Body of pancreas (tissue), 4 donors: ENCODE data around the gene ARHGEF17. TPM values are rescaled to one million over a fixed set of nuclear protein-coding genes. Genes with fewer than 3 reads are reported as not detected.

Experiments used
- ATAC-seq: fragments of 150-250 bp; one replicate; pipeline ENCODE4 v1.9.1; 2016
- DNase-seq, 4 donors: peaks; one replicate each; pipeline ENCODE4 v3.0.0-alpha.2; 2019
- H3K27ac ChIP-seq, 4 donors: fragments of 200-600 bp; sonication (generic); 1 replicate in 3 of 4; 2 replicates in 1 of 4; pipeline versions ENCODE4 v1.5.1 to v1.6.1; 2016 to 2019; ENCODE audit warnings: mild to moderate bottlenecking in 1 of 4, mixed read lengths in 1 of 4, moderate library complexity in 1 of 4
- H3K27me3 ChIP-seq, 2 donors: fragments of 200-600 bp; sonication (generic); one replicate each; pipeline ENCODE4 v1.6.0; 2016; ENCODE audit warnings: mild to moderate bottlenecking in 1 of 2
- H3K36me3 ChIP-seq, 2 donors: fragments of 200-600 bp; sonication (generic); replicated peaks in 1 of 2; 2 replicates each; pipeline ENCODE4 v1.5.1; 2016; ENCODE audit warnings: low read depth in 2 of 2; ENCODE audit not compliant: insufficient read depth in 1 of 2
- H3K4me1 ChIP-seq: fragments of 200-600 bp; sonication (generic); one replicate; pipeline ENCODE4 v1.6.0; 2016
- H3K4me3 ChIP-seq, 2 donors: fragments of 200-600 bp; sonication (generic); 1 replicate in 1 of 2; 2 replicates in 1 of 2; pipeline ENCODE4 v1.5.1; 2016 to 2019
- H3K9me3 ChIP-seq, 3 donors: fragments of 200-600 bp; sonication (generic); 1 replicate in 2 of 3; 2 replicates in 1 of 3; pipeline ENCODE4 v1.5.1; 2016
- POLR2A ChIP-seq, 3 donors: fragments of 450-650 bp; IDR thresholded peaks; one replicate each; pipeline ENCODE4 v1.6.1; 2016; ENCODE audit warnings: antibody characterized with exemption in 3 of 3, mild to moderate bottlenecking in 2 of 3
- WGBS, 2 donors: methylation state at CpG; one replicate each; pipeline ENCODE4 v1.1.5; 2017; 5-methylcytosine and 5-hydroxymethylcytosine counted together
- intact Hi-C: fragments of 100-400 bp; cut with DNase I; formaldehyde crosslinking; loops from one replicate; pipeline ENCODE4 v1.15.1; 2023
- total RNA-seq, 2 donors: library from RNA; depleted of rRNA; stranded (reverse); fragments of >200 nt; gene quantifications; one replicate each; pipeline ENCODE4 v1.1.0, GENCODE V29; 2016
- TF ChIP-seq, protein P1 (sequence below), 7 experiments: fragments of 450-650 bp in 4 of 7; fragments of 200-600 bp in 3 of 7; sonication (generic) in 3 of 7; IDR thresholded peaks; one replicate each; pipeline ENCODE4 v1.5.1; 2016 to 2019; ENCODE audit warnings: antibody characterized with exemption in 7 of 7

The ARHGEF17 gene
- total RNA-seq, 2 donors from 2014 or later = 19.2 to 28.0 TPM

DNA sequence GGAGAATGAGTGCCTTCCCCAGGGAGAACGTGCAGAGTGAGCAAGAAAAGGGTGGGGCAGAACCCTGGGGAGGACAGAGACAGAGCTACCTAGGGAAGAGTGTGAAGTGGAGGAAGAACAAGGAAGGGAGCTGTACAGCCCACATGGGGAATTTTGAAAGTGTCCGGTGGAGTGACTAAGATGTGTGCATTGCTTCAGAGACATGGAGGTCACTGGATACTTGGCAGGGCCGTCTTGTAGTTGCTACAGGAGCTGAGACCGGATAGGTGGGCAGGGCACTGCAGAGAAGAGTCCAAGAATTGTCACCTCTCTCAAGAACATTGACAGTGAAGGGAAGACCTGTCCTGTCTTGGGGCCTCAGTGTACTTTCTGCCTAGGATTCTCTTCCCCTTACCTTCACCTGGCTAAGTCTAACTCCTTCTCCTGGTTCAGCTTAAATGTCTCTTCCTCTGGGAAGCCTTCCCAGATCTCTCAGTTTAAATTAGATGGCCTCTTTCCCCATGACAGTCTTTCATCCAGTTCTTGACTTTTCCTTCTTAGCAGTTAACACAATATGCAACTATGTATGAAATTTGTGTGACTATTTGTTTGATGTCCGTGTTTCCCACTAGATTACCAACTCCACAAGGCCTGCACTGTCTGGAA, 45.1 kb upstream of the ARHGEF17 start:
- Histone ChIP-seq H3K4me3 (no peak overlapping the region), H3K27me3 (peaks cover 0 to 9% of the 10 kb centered on the region in 2 donors), H3K9me3 (no peaks in the 10 kb centered on the region), H3K27ac (no peak overlapping the region), H3K36me3 (no peaks in the 10 kb centered on the region), H3K4me1 (peaks cover 5% of the 10 kb centered on the region)
- 64 to 66% methylated on average over 5 of the region's 5 CpGs for WGBS, 2 donors
- TF ChIP-seq, protein P1, sequence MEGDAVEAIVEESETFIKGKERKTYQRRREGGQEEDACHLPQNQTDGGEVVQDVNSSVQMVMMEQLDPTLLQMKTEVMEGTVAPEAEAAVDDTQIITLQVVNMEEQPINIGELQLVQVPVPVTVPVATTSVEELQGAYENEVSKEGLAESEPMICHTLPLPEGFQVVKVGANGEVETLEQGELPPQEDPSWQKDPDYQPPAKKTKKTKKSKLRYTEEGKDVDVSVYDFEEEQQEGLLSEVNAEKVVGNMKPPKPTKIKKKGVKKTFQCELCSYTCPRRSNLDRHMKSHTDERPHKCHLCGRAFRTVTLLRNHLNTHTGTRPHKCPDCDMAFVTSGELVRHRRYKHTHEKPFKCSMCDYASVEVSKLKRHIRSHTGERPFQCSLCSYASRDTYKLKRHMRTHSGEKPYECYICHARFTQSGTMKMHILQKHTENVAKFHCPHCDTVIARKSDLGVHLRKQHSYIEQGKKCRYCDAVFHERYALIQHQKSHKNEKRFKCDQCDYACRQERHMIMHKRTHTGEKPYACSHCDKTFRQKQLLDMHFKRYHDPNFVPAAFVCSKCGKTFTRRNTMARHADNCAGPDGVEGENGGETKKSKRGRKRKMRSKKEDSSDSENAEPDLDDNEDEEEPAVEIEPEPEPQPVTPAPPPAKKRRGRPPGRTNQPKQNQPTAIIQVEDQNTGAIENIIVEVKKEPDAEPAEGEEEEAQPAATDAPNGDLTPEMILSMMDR (IDR thresholded peaks at IDR 0.05) = no peak
- TF ChIP-seq POLR2A (IDR thresholded peaks at IDR 0.05) = no peak
- intact Hi-C loops = no loop called here
- ATAC-seq (no peak), DNase-seq (no peak)

DNA sequence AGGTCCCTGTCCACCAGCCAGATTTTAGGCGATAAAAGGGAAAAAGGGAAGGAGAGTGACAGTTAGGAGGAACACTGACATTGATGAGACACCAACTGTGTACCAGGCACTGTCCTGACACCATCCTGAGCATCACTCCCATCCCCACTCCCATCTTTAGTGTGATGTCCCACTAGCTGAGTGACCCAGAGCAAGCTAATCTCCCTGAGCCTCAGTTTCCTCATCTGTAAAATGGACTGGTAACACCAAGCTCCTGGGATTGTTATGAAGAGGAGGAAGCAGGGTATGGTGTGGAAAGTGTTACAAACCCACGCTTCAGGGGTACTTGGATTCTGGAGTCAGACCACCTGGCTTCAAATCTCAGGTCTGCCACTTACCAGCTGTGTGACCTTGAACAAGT, 44.4 kb upstream of the ARHGEF17 start:
- peaks cover 0 to 9% of the 10 kb centered on the region in 2 donors for H3K27me3 ChIP-seq
- H3K27ac ChIP-seq = no peak overlapping the region
- H3K36me3 ChIP-seq = no peaks in the 10 kb centered on the region
- intact Hi-C loops = no loop called here
- ATAC-seq (no peak), DNase-seq (no peak)
- no peaks in the 10 kb centered on the region for H3K9me3 ChIP-seq
- TF ChIP-seq POLR2A (IDR thresholded peaks at IDR 0.05) = no peak
- TF ChIP-seq, protein P1 (IDR thresholded peaks at IDR 0.05) = no peak
- H3K4me3 ChIP-seq = no peak overlapping the region
- 65 to 84% methylated on average over 2 of the region's 2 CpGs for WGBS, 2 donors
- peaks cover 5% of the 10 kb centered on the region for H3K4me1 ChIP-seq

DNA sequence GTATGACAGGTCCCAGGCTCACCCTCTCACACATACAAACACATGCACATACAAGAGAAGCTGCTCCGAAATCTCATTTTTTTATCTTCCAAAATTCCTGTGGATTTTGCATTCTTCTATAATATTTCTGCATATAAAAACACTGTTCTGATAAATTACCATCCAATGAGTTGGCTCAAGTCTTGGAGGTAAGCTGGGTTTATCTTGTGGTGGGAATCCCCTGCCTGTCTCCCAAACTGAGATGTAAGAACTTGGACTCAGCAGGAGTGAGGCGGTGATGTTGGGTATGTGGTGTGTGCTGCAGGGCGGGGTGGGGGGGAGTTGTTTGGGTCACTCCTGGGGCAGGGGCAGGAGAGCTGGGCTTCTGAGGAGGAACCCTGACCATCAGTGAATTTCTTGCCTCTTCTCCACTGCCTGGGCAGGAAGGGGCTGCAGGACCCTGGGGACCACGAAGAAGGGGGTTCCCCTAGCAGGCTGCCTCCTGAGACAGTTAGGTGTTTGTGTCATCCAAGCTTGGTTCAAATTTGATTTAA, 42.7 kb upstream of the ARHGEF17 start:
- intact Hi-C loops = no loop called here
- no peak for TF ChIP-seq POLR2A (IDR thresholded peaks at IDR 0.05)
- TF ChIP-seq, protein P1 (IDR thresholded peaks at IDR 0.05) = no peak
- Histone ChIP-seq H3K27ac (no peak overlapping the region), H3K36me3 (no peaks in the 10 kb centered on the region), H3K9me3 (no peaks in the 10 kb centered on the region), H3K27me3 (peaks cover 0 to 9% of the 10 kb centered on the region in 2 donors), H3K4me3 (no peak overlapping the region), H3K4me1 (peaks cover 5% of the 10 kb centered on the region)
- ATAC-seq (no peak), DNase-seq (no peak)
- 78 to 84% methylated on average over 3 to 4 of the region's 4 CpGs for WGBS, 2 donors

DNA sequence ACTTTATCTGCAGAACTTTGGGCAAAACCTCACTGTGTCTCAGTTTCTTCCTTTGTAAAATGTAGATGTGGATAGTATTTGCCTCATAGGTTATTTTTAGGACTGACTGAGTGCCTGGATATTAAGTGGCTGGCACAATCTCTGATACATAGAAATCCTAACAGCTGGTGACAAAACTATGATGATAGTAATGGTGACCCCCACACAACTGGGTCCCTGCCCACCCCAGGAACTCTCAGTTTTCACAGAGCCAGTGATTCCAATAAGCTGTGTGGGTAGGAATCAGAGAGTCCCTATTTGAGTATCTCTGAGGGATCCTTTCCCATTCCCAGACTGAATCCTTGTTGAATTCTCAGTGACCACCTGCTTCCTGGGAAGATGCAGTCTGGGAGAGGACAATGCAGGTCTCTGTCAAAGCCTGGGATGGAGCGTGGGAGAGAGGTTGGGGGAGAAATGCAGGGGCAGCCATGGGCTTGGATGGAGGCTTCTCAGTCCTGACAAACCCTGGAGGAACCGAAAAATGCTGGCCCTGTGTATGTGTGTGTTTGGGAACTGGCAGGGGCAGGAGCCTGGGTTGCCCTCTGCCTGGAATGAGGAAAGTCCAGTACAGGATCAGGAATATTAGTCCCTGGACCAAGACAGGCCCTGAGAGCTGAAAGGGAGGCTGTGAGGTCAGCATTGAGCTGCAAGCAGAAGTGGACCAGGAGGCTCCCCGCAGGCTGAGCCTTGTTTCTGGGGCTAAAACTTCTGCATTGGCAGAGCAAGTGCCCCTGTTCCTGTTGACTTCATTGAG, 42.0 kb upstream of the ARHGEF17 start:
- TF ChIP-seq, protein P1 (IDR thresholded peaks at IDR 0.05) = no peak
- no peak for TF ChIP-seq POLR2A (IDR thresholded peaks at IDR 0.05)
- H3K27me3 ChIP-seq = peaks cover 0 to 9% of the 10 kb centered on the region in 2 donors
- intact Hi-C loops = no loop called here
- 73 to 80% methylated on average over 2 to 3 of the region's 3 CpGs for WGBS, 2 donors
- H3K36me3 ChIP-seq = no peaks in the 10 kb centered on the region
- no peak overlapping the region for H3K27ac ChIP-seq
- DNase-seq = no peak
- no peak for ATAC-seq
- no peak overlapping the region for H3K4me3 ChIP-seq
- peaks cover 5% of the 10 kb centered on the region for H3K4me1 ChIP-seq
- H3K9me3 ChIP-seq = no peaks in the 10 kb centered on the region
